OCI-LY1 (cell line): ENCODE measurements around the gene TCP10L.
"Not testable (repeated sequence)": the region's sequence is repeated elsewhere in the genome, so short reads cannot be mapped to it uniquely, and the experiment has no call there.

Source experiments
- H2AFZ ChIP-seq: fragments of 200-600 bp; sonication (generic), shearing (Covaris generic); 2 replicates; pipeline ENCODE4 v1.6.0; 2014; ENCODE audit warnings: antibody characterized with exemption, mild to moderate bottlenecking, low read length
- H3F3A ChIP-seq: fragments of 200-600 bp; sonication (generic), shearing (Covaris generic); 2 replicates; pipeline ENCODE4 v1.6.0; 2014; ENCODE audit warnings: mild to moderate bottlenecking, antibody characterized with exemption, low read length, moderate library complexity; ENCODE audit not compliant: insufficient read depth
- H3K27ac ChIP-seq: fragments of 200-600 bp; sonication (generic); 2 replicates; pipeline ENCODE4 v1.5.1; 2014; ENCODE audit warnings: low read length, mixed run types, mild to moderate bottlenecking, low read depth; ENCODE audit not compliant: poor library complexity, severe bottlenecking
- H3K27me3 ChIP-seq: fragments of 200-600 bp; sonication (generic); 2 replicates; pipeline ENCODE4 v1.6.0; 2014; ENCODE audit warnings: antibody characterized with exemption, mild to moderate bottlenecking, low read length, moderate library complexity; ENCODE audit not compliant: insufficient read depth
- H3K36me3 ChIP-seq: fragments of 200-600 bp; sonication (generic); 2 replicates; pipeline ENCODE4 v1.6.1; 2014; ENCODE audit warnings: mild to moderate bottlenecking, antibody characterized with exemption, low read length, moderate library complexity, mixed read lengths; ENCODE audit not compliant: insufficient read depth
- H3K4me1 ChIP-seq: fragments of 200-600 bp; sonication (generic); 2 replicates; pipeline ENCODE4 v1.5.1; 2014; ENCODE audit warnings: mild to moderate bottlenecking, low read length, moderate library complexity; ENCODE audit not compliant: insufficient read depth, severe bottlenecking
- H3K4me2 ChIP-seq: fragments of 200-600 bp; sonication (generic), shearing (Covaris generic); 2 replicates; pipeline ENCODE4 v1.6.1; 2014; ENCODE audit warnings: low read length
- H3K4me3 ChIP-seq: fragments of 200-600 bp; sonication (generic); 2 replicates; pipeline ENCODE4 v1.5.1; 2014; ENCODE audit warnings: low read length, low read depth, mild to moderate bottlenecking, mixed read lengths; ENCODE audit not compliant: poor library complexity, severe bottlenecking
- H3K79me2 ChIP-seq: fragments of 200-600 bp; shearing (Covaris generic); 2 replicates; pipeline ENCODE4 v1.6.1; 2016; ENCODE audit warnings: mixed run types, low read length, mixed read lengths; ENCODE audit not compliant: insufficient read depth
- H3K9ac ChIP-seq: fragments of 200-600 bp; sonication (generic), shearing (Covaris generic); 2 replicates; pipeline ENCODE4 v1.6.1; 2014; ENCODE audit warnings: mild to moderate bottlenecking, low read length, mixed read lengths
- H3K9me2 ChIP-seq: fragments of 200-600 bp; sonication (generic), shearing (Covaris generic); 2 replicates; pipeline ENCODE4 v1.6.1; 2014; ENCODE audit warnings: low read depth, mild to moderate bottlenecking, low read length, mixed read lengths
- H3K9me3 ChIP-seq: fragments of 200-600 bp; shearing (Covaris generic); 2 replicates; pipeline ENCODE4 v1.6.1; 2014; ENCODE audit warnings: low read length, mixed read lengths
- H4K20me1 ChIP-seq: fragments of 200-600 bp; sonication (generic), shearing (Covaris generic); 2 replicates; pipeline ENCODE4 v1.6.0; 2016; ENCODE audit warnings: mild to moderate bottlenecking, low read length; ENCODE audit not compliant: insufficient read depth
- EZH2 ChIP-seq: fragments of 200-600 bp; sonication (generic), shearing (Covaris generic); IDR thresholded peaks from 2 replicates; pipeline ENCODE4 v1.8.0; 2017; ENCODE audit warnings: borderline replicate concordance, mixed run types, mild to moderate bottlenecking, antibody characterized with exemption, low read length, moderate library complexity, mixed read lengths
- TF ChIP-seq, protein P1 (sequence below): fragments of 200-600 bp; sonication (generic), shearing (Covaris generic); IDR thresholded peaks from 2 replicates; pipeline ENCODE4 v1.5.1; 2017; ENCODE audit warnings: mild to moderate bottlenecking, antibody characterized with exemption, low read length, moderate library complexity, mixed read lengths

TCP10L gene

DNA sequence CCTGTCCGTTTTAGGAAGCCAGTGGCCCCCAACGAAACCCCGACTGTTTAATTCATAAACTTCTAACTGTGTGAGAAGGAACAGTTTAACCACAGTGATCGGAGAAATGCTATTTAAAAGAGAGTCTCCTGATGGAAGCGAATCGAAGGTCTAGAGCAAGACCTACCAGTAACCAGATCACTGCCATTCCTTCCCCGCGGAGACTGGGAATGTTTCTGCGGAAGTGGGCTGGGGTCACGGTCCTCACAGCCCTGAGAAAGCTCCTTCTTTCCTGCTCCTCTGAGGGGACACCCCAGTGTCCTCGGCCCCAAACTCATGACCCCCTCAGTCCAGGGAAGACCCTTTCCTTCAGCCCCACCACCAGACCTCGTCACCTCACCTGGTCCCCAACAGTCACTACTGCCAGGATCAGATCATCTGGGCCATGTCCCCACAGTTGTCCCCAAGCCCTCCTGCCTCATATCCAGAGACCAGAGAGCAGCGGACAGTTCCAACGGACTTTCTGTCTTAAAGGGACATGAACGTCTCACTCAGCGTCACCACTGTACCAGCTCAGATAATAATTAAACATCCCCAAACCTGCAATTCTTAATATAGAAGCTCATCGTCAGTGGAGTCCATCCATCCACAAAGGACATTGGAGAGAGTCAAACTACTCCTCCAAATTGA is at the start of gene TCP10L:
TSS of gene TCP10L (minus strand) at position 482 of the 669 bp plus-strand sequence. CDS start 1,219 bp downstream, outside the sequence.
- no peaks in the 10 kb centered on the region for H4K20me1 ChIP-seq
- no peak within 1 kb of the TSS for H3K4me3 ChIP-seq
- H3K36me3 ChIP-seq, result no peaks in the 10 kb centered on the region
- H3K4me1 ChIP-seq, result no peaks in the 10 kb centered on the region
- H3K27ac ChIP-seq, result no peak within 1 kb of the TSS
- no peak within 1 kb of the TSS for H3K9ac ChIP-seq
- no peak within 1 kb of the TSS for H2AFZ ChIP-seq
- no peaks in the 10 kb centered on the region for H3K27me3 ChIP-seq
- no peaks in the 10 kb centered on the region for H3K79me2 ChIP-seq
- no peaks in the 10 kb centered on the region for H3K9me2 ChIP-seq
- no peak for TF ChIP-seq EZH2
- TF ChIP-seq, protein P1, sequence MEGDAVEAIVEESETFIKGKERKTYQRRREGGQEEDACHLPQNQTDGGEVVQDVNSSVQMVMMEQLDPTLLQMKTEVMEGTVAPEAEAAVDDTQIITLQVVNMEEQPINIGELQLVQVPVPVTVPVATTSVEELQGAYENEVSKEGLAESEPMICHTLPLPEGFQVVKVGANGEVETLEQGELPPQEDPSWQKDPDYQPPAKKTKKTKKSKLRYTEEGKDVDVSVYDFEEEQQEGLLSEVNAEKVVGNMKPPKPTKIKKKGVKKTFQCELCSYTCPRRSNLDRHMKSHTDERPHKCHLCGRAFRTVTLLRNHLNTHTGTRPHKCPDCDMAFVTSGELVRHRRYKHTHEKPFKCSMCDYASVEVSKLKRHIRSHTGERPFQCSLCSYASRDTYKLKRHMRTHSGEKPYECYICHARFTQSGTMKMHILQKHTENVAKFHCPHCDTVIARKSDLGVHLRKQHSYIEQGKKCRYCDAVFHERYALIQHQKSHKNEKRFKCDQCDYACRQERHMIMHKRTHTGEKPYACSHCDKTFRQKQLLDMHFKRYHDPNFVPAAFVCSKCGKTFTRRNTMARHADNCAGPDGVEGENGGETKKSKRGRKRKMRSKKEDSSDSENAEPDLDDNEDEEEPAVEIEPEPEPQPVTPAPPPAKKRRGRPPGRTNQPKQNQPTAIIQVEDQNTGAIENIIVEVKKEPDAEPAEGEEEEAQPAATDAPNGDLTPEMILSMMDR, result no peak
- no peak within 1 kb of the TSS for H3K4me2 ChIP-seq
- H3F3A ChIP-seq, result no peaks in the 10 kb centered on the region
- no peaks in the 10 kb centered on the region for H3K9me3 ChIP-seq

DNA sequence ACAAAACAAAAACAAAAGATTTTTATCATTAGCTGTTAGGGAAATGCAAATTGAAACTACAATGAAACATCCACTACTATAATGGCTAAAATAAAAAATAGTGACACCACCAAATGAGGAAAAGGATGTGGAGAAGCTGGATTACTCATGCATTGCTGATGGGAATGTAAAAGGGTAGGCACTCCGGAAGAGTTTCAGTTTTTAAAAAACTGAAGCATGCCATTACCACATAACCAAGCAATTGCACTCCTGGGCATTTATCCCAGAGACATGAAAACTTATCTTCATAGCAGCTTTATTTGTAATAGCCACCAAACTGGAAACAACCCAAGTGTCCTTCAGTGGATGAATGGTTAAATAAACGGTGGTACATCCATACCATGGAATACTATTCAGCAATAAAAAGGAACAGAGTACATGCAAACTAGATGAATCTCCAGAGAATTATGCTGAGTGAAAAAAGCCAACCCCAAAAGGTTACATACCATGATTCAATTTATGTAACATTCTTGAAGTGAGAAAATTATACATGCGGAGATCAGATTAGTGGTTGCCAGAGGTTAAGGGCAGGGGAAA is 41.4 kb upstream of the TCP10L start:
- Histone ChIP-seq H4K20me1 (no peaks in the 10 kb centered on the region), H3K9me2 (no peaks in the 10 kb centered on the region), H3K9ac (no peak overlapping the region), H3K79me2 (no peaks in the 10 kb centered on the region), H3K27me3 (no peaks in the 10 kb centered on the region), H2AFZ (no peak overlapping the region), H3F3A (no peaks in the 10 kb centered on the region), H3K27ac (no peak overlapping the region), H3K4me2 (no peak overlapping the region), H3K36me3 (peaks cover 17% of the 10 kb centered on the region), H3K9me3 (no peaks in the 10 kb centered on the region), H3K4me1 (no peaks in the 10 kb centered on the region), H3K4me3 (no peak overlapping the region)
- no peak for TF ChIP-seq EZH2
- TF ChIP-seq, protein P1, result no peak

DNA sequence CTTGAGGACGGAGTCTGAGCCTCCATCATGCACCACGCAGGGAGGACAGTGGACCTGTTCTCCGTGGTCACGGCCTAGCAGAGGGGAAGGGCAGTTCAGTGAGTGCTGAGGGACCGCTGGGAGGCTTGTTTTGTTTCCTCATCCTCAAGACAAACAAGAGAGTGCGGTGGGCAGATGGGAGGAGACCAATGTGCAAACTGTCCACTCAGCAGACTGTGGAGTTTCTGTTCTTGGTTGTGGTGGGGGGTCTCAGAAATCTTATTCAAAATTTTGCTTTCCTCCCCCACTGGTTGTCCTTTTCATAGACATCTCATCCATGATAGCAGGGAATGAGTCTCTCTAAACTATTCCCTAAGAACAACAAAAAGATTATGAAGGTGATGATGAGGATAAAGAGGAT is 32.9 kb upstream of the TCP10L start:
- H3K9me3 ChIP-seq, H3F3A ChIP-seq, H3K4me3 ChIP-seq, H3K9me2 ChIP-seq, H3K36me3 ChIP-seq, H3K4me2 ChIP-seq, H4K20me1 ChIP-seq, H2AFZ ChIP-seq, H3K4me1 ChIP-seq, H3K27ac ChIP-seq, H3K79me2 ChIP-seq, H3K9ac ChIP-seq, H3K27me3 ChIP-seq: not testable (repeated sequence)
